Measurements from ENCODE around the gene CSPG5.

CSPG5 gene

DNA sequence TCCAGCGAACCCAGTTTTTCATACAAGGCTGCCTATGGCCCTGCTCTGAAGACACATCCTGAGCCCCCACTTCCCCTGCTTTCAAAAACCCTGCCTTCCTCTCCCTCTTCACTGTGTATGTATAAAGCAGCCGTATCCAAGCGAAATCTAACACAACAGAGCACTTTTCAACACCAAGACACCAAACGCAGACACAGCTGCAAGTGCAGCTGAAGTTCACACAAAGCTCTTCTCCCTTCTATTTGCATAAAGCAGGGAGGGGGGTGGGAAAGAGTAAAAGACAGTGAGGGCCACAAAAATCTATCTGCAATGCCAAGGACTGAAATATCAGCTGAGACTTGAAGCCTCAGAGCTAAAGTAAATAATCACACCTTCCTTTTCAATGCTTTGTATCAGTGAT is 35.1 kb upstream of the CSPG5 start:
- ChIA-PET POLR2A (no interaction called here), CTCF (interaction anchor here (1.1 kb wide), 1 partner anchor 10 kb away, joined by 10 read pairs; no protein-coding TSS in a partner anchor)
- TF ChIP-seq CTCF (IDR thresholded peaks at IDR 0.05; ENCODE audit: control extremely low read depth, extremely low read depth, low read depth, missing control alignments), result no peak
- no peak for DNase-seq (ENCODE audit: extremely low spot score)

GRCh38 chr3:47612879-47613278 is 34.2 kb upstream of the CSPG5 start:
- no peak for DNase-seq (ENCODE audit: extremely low spot score)
- ChIA-PET POLR2A (no interaction called here), CTCF (interaction anchor here (1.4 to 2.2 kb wide), 2 partner anchors 12 kb away, joined by 3 to 6 read pairs; no protein-coding TSS in a partner anchor)
- no peak for TF ChIP-seq CTCF (IDR thresholded peaks at IDR 0.05; ENCODE audit: control extremely low read depth, extremely low read depth, low read depth, missing control alignments)

DNA sequence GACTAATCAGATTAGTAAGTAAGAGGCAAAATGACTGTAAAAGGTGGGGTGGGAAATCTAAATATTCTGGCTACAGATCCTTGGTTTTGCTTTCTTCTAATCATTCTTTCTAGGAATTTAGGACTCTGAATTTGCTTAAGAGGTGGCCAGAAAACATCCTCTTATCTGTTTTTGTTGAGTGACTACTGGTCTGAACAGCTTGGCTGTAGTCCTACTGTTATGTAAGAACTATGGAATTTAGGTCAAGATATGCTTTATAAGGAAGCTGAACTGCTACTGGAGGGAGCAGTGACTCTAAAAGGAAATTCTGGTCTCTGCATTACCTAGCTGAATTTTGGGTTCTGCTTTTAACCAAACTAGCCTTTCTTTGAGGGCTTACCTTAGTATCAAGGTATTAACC is 33.5 kb upstream of the CSPG5 start:
- CTCF ChIA-PET, result interaction anchor here (1.4 to 2.2 kb wide), 2 partner anchors 11 to 13 kb away, joined by 3 to 6 read pairs; no protein-coding TSS in a partner anchor
- no peak for TF ChIP-seq CTCF (IDR thresholded peaks at IDR 0.05; ENCODE audit: control extremely low read depth, extremely low read depth, low read depth, missing control alignments)

GRCh38 chr3:47611576-47611975 is 32.9 kb upstream of the CSPG5 start:
- POLR2A ChIA-PET, result no interaction called here
- no peak for TF ChIP-seq CTCF (IDR thresholded peaks at IDR 0.05; ENCODE audit: control extremely low read depth, extremely low read depth, low read depth, missing control alignments)
- CTCF ChIA-PET, result interaction anchor here (2.2 kb wide), 1 partner anchor 13 kb away, joined by 6 read pairs; no protein-coding TSS in a partner anchor
- DNase-seq (ENCODE audit: extremely low spot score), result no peak

More for the DNA sequence above, 33.5 kb upstream of the CSPG5 start:
- no peak for DNase-seq (ENCODE audit: extremely low spot score)
- POLR2A ChIA-PET, result no interaction called here

DNA sequence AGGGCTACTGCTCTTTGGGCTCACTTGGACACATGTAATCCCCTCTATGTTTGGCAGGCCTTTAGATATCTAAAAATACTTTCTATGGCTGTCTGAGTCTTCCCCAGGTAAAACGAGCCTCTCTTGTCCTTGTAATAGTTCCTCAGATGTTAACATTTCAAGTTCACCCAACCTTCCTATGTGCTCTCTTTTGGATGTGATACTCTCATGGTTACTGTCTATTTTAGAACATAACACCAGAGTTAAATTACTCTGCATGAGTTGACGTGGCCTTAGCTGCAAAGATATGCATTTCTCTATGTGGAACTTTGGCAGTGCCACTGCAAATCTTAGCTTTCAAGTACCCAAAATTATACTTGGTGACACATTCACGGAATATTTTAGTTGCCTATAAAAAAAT is 31.9 kb upstream of the CSPG5 start:
- ChIA-PET POLR2A (no interaction called here), CTCF (interaction anchor here (2.2 kb wide), 1 partner anchor 14 kb away, joined by 6 read pairs; no protein-coding TSS in a partner anchor)
- no peak for TF ChIP-seq CTCF (IDR thresholded peaks at IDR 0.05; ENCODE audit: control extremely low read depth, extremely low read depth, low read depth, missing control alignments)
- DNase-seq (ENCODE audit: extremely low spot score), result no peak

DNA sequence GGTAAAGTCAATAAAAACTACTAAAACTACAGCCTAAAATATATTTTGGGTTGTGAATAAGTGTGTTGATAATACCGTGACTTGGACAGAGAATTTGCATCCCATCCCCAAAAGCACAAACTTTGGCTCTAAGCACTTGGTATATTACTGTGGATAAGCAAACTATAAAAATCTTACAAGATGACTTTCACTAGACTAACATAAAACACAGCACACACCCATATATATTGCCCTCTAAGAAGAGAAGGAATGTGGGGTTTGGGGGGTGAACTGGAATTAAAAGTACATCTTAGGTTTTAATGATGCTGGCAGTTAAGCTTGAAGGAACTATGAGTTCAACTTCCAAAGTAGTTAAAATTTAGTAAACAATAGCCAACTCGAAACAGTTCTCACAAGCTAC is 28.7 kb upstream of the CSPG5 start:
- no peak for TF ChIP-seq CTCF (IDR thresholded peaks at IDR 0.05; ENCODE audit: control extremely low read depth, extremely low read depth, low read depth, missing control alignments)
- CTCF ChIA-PET, result interaction anchor here (1.5 kb wide), 1 partner anchor 12 kb away, joined by 3 read pairs; no protein-coding TSS in a partner anchor
- POLR2A ChIA-PET, result interaction anchor here (0.7 kb wide), 1 partner anchor 82 kb away, joined by 5 read pairs; no protein-coding TSS in a partner anchor
- no peak for DNase-seq (ENCODE audit: extremely low spot score)

All from GM10248 (cell line).